Inflammatory macrophage treated with lipopolysaccharide for 4 hours (primary cell): ENCODE results near the gene TAF4B.
"Not testable (repeated sequence)": the region's sequence is repeated elsewhere in the genome, so short reads cannot be mapped to it uniquely, and the experiment has no call there.

ENCODE experiments used
- DNase-seq: peaks from one replicate; pipeline ENCODE4 v3.0.0-alpha.2; 2020

TAF4B gene, protein sequence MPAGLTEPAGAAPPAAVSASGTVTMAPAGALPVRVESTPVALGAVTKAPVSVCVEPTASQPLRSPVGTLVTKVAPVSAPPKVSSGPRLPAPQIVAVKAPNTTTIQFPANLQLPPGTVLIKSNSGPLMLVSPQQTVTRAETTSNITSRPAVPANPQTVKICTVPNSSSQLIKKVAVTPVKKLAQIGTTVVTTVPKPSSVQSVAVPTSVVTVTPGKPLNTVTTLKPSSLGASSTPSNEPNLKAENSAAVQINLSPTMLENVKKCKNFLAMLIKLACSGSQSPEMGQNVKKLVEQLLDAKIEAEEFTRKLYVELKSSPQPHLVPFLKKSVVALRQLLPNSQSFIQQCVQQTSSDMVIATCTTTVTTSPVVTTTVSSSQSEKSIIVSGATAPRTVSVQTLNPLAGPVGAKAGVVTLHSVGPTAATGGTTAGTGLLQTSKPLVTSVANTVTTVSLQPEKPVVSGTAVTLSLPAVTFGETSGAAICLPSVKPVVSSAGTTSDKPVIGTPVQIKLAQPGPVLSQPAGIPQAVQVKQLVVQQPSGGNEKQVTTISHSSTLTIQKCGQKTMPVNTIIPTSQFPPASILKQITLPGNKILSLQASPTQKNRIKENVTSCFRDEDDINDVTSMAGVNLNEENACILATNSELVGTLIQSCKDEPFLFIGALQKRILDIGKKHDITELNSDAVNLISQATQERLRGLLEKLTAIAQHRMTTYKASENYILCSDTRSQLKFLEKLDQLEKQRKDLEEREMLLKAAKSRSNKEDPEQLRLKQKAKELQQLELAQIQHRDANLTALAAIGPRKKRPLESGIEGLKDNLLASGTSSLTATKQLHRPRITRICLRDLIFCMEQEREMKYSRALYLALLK

DNA sequence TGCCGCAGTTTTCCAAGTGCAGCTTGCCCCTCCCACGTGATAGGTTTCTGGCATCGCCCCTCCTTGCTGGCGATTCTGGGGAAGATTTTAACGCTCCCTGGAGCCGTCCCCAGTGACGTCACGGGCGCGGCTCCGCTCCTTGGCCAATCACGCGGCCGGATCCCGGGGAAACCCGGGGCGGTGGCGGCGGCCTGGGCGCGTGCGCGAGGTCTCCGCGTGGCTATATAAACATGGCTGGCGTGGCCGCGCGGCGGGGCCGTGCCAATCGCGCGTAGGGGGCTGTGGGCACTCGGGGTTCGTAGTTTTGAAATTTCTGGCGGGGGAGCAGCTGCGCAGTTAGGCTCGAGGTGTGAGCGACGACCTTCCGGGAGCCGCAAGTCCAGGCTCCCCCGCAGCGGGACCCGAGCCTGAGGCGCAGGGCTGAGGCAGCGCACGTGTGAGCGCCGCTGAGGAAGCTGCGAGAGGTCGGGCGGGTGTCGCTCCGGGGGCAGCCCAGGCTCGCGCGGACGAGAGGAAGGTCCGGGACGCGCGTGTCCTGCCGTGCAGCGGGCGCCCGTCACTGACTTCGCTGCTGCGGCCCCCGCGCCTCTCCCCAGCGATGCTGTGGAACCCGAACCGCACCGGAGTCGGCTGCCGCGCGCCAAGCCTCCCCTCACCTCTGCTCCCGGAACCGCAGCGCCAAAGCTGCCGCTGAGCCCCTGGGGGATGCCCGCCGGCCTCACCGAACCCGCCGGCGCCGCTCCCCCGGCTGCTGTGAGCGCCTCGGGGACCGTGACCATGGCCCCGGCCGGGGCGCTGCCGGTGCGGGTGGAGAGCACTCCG lies at the start of gene TAF4B:
TAF4B (plus strand) TSS at position 217 of the 822 bp plus-strand sequence; CDS start at position 706, 489 bp downstream.
- DNase-seq: peak; percentile 92

DNA sequence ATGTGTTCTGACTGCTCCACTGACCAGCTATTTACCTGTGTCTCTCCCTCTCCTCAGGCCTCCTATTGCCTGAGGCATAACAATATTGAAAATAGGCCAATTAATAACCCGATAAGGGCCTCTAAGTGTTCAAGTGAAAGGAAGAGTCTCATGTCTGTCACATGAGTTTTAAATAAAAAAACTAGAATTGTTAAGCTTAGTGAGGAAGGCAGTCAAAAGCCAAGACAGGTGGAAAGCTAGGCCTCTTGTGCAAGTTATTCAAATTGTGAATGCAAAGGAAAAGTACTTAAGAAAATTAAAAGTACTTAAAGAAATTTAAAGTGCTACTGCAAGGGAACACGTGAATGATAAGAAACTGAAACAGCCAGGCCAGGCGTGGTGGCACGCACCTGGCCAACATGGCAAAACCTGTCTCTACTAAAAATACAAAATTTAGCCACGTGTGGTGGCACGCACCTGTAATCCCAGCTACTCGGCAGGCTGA lies 44.9 kb upstream of the TAF4B start:
- DNase-seq: no peak

DNA sequence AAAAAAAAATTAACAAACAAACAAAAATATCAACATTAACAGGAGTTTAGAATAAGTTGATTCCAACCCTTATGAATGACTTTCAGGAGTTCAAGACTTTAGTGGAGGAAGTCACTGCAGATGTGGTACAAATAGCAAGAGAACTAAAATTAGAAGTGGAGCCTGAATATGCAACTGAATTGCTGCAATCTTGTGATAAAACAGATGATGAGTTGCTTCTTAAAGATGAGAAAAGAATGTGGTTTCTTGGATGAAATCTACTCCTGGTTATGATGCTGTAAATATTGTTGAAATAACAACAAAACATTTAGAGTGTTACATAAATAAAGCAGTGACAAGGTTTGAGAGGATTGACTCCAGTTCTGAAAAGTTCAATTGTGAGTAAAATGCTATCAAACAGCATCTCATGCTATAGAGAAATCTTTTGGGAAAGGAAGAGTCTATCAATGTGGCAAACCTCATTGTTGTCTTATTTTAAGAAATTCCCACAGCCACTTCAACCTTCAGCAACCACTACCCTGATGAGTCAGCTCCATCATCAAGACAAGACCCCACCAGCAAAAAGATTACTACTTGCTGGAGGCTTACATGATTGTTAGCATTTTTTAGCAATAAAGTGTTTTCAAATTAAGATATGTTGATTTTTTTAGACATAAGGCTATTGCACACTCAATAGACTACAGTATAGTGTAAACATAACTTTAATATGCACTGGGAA lies 42.7 kb upstream of the TAF4B start:
- DNase-seq: no peak

DNA sequence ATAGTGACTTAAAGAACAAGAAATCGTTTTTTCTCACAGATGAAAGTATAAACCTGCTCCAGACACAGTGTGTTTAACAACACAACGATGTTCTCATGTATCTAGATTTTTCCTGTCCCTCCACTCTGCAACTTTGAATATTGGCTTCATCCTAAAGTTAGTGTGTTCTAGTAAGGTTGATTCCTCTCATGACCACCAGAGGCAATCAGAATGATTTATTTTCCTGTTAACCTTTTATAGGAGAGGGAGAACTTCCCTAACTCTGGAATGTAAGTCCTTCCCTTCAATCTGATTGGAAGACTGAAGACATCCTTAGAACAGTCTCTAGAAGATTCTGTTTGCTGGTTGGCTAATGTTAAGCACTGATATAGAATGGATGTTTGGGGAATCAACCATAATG lies 41.0 kb upstream of the TAF4B start:
- no peak for DNase-seq

DNA sequence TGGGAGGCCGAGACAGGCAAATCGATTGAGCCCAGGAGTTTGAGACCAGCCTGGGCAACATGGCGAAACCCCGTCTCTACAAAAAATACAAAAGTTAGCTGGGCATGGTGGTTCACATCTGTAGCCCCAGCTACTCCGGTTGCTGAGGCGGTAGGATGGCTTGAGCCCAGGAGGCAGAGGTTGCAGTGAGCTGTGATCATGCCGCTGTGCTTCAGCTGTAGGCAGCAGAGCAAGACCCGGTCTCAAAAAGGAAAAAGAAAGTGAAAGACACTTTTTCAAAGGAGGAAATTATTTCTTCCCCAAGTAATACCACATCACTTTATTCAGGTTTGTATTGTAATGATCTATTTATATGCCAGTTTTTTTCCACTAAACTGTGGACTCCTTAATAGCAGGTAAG lies 35.7 kb upstream of the TAF4B start:
- peak; percentile 25 for DNase-seq

DNA sequence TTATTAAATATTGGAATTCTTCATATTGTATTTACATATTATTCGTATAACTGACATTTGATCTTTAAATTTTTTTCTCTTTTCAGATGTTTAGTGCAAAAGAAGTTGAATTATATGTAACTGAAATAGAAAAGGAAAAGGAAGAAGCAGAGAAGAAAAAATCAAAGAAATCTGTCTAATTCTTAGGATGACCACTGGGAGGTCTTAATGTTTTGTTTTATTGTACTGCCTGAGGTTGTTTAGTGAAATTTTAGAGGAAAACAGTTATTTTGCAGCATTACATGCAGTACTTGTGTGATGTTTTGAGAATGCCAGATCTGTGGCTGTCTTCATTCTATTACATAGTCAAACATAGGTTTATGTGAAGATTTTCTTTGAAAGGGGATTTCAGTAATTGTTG lies 34.0 kb upstream of the TAF4B start:
- DNase-seq: no peak

DNA sequence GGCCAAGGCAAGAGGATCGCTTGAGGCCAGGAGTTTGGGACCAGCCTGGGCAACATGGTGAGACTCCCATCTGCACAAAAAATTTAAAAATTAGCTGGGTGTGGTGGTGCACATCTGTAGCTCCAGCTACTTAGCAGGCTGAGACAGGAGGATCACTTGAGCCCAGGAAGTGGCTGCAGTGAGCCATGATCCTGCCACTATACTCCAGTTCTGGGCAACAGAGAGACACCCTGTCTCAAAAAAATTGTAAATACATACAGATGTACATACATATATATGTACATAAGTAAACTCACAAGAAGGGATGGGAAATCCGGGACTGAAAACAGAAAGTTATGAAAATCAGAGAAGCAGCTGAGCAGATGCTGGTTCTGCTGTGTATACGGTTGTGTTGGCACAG lies 29.6 kb upstream of the TAF4B start:
- DNase-seq: no peak

DNA sequence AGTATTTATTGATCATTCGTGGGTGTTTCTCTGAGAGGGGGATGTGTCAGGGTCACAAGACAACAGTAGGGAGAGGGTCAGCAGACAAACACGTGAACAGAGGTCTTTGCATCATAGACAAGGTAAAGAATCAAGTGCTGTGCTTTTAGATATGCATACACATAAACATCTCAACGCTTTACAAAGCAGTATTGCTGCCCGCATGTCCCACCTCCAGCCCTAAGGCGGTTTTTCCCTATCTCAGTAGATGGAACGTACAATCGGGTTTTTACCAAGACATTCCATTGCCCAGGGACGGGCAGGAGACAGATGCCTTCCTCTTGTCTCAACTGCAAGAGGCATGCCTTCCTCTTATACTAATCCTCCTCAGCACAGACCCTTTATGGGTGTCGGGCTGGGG lies 24.2 kb upstream of the TAF4B start:
- DNase-seq: not testable (repeated sequence)

DNA sequence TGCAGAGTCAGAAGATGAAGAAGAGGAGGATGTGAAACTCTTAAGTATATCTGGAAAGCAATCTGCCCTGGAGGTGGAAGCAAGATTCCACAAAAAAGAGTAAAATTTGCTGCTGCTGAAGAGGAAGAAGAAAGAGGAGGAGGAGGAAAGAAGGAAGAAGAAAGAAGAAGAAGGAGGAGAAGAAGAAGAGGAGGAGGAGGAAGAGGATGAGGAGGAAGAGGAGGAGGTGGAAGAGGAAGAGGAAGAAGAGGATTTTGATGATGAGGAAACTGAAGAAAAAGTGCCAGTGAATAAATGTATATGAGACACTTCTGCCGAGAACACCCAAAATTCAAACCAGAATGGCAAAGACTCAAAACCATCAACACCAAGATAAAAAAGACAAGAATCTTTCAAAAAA lies 20.9 kb upstream of the TAF4B start:
- DNase-seq: no peak

DNA sequence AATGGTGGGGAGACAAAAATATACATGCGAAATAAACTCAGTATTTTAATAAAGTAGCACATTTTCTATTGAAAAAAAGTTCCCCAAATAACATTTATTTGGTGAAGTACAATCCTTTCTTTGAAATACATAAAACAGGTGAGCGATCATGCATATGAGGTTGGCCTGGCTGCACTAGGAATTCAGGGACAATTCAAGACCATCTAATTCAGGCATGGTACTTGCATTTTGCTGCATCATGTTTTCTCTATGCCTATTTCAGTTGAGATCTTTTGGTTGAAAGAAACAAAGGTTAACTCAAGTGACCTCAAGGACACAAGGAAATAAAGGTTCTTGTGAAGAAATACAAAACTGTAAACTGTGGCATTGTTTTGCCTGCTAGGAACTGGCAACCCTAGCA lies 19.8 kb upstream of the TAF4B start:
- DNase-seq: no peak

DNA sequence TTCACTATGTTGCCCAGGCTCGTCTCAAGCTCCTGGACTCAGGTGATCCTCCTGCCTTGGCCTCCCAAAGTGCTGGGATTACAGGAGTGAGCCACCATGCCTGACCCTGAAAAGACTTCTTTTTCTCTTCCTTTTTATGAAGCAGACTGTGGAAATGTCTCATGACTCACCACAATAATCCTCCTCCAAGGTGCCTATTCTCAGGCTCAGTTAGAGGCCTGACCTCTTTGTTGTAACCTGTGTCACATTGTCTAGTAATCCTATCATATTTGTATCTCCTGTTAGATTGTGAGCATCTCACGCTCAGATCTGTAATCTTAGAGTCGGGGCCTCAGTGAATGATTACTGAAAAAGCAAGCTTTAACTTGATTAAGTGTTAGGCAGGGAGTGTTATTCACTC lies 18.3 kb upstream of the TAF4B start:
- DNase-seq: no peak

DNA sequence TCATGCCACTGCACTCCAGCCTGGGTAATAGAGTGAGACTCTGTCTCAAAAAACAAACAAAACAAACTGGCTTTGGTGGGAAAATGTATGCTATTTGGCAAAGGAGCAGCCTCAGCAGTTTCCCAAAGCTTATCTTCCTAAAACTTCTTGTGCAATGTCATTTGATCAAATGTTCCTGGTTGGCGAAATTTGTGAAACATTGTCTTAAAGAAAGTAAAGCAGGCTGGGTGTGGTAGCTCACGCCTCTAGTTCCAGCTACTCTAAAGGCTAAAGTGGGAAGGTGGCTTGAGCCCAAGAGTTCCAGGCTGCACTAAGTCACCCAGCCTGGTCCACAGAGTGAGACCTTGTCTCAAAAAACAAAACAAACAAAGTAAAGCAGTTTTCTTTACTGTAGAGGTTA lies 17.3 kb upstream of the TAF4B start:
- DNase-seq: no peak

DNA sequence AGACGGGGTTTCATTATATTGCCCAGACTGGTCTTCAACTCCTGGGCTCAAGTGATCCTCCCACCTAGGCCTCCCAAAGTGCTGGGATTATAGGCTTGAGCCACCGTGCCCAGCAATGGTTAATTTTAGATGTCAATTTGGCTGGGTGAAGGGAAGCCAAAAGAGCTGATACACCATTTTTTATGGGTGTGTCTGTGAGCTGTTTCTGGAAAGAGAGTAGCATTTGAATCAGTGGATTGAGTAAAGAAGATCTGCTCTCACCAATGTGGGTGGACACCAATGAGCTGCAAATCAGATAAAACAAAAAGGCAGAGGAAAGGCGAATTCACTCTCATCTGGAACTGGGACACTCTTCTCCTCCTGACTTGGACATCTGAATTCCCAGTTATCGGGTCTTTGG lies 16.1 kb upstream of the TAF4B start:
- no peak for DNase-seq

DNA sequence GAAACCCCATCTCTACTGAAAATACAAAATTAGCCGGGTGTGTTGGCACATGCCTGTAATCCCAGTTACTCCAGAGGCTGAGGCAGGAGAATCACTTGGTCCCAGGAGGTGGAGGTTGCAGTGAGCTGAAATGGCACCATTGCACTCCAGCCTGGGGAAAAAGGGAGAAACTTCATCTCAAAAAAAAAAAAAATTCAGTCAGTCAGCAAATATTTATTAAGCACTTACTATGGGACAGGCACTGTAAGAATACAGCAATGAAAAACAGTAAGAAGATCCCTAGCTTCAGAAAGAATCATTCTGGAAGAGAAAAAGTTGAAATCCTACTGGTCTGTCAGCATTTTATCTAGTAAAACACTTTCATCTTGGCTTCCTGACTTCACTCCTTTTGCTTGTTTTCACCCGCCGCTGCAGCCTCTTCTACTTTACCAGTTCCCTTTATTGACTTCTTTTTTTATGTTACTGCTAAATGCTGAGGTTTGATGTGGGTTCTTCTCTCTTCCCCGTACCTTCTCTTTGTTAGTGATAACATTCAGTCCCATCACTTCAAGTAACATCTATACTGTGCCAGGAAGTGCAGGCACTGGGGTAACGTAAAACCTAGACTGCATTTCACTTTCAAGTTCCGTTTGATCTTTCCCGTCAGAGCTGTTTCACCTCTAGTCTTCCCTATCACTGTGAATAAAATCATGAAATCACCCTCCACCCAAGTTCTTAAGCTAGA lies 10.8 kb upstream of the TAF4B start:
- no peak for DNase-seq

DNA sequence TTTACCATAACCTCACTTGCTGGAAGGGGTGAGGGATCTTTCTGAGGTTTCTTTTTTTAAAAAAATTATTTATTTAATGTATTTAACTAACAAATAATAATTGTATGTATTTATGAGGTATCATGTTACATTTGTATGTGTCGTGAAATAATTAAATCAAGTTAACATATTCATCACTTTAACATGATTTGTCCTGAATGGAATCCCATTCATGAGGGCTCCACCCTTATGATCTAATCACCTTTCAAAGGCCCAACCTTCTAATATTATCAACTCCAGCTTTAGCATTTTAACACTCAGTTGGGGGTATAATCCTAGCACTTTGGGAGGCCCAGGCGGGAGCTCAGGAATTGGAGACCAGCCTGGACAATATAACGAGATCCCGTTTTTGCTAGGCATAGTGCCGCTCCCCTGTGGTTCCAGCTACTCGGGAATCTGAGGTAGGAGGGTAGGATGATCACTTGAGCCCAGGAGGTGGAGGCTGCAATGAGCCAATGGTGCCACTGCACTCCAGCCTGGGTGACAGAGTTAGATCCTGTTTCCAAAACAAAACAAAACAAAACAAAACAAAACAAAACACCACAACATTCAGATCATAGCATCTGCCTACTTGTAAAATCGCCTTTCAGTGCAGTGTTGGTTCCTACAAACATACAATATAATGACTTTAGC lies 1.1 kb upstream of the TAF4B start:
- peak; percentile 7 for DNase-seq

DNA sequence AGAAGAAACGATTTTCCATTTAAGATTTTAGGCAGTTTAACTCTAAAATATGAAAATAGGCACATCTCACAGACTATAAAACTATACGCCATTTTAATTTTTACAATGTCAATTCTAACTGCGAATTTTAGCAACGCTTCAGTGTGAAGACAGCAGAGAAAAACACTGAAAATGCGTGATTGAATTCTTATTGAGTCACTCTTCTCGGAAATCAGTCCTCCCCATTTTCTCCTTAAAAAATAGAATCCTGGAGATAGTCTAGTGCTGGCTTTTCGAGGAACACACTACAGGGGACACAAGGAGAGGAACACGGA lies 373 bp upstream of the TAF4B start:
- no peak for DNase-seq

DNA sequence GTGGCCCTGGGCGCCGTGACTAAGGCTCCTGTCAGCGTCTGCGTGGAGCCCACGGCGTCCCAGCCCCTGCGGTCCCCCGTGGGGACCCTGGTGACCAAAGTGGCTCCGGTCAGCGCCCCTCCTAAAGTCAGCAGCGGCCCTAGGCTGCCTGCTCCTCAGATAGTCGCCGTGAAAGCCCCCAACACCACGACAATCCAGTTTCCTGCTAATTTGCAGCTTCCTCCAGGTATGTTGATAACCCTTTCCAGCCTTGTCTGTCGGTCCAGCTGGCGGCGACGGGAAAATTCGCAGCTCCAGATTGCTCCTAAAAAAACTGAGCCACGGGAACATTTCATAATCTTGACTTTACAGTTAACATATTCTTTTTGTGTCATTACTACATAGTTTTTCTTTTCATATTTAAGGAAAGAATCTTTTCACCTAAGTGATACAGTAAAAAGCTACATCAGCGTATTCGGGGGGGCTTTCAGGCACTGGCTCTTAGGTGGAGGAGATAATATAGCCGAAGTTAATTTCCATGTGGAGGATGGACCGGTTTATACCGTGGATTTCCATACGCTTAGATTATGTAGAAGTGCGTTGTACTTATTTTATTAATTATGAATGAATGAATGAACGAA lies 916 bp downstream of the TAF4B start:
- no peak for DNase-seq

DNA sequence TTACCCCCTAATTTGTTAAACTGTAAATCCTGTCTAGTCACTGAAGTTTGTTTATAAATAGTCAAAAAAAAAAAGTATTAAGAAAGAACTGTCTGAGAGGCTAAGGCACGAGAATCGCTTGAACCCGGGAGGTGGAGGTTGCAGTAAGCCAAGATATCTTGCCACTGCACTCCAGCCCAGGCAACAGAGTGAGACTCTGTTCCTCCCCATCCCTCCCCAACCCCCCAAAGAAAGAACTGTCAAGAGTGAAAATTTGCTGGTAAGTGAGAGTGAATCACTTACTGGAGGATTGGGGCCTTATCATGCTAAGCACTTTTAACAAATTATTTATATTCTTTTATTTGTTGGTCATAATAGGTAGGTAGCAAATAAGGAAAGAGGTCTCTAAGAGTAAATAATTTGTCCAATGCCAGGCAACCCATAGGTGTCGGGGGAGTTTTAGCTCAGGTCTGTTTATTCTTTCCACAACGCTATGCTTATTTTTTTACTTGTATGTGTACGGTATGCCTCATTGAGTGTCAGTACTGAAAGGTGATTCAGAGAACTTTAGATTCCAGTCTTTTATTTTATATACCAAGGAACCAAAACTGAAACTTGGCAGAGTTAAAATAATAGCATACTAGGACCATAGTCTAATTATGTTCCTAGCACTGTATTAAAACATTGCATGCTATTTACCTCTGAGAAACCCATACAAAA lies 2.5 kb downstream of the TAF4B start:
- DNase-seq: no peak

DNA sequence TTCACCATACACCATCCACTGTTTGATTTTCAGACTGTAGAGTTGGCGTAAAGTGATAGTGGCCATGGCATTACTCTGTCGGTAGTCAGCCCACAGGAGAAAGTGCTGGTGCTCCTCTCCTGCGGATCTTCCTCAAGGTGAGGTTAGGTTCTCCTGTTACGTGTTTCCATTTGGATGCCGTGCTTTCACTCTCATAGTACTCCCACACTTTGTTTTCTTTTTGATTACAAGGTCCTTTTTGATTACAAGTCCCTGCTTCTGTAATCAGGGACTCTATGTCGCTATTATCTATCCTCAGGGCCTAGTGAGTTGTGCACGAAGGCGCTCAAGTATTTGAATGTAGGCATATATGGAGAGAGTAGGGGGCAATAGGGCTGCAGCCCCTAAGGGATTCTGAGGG lies 4.3 kb downstream of the TAF4B start:
- no peak for DNase-seq

DNA sequence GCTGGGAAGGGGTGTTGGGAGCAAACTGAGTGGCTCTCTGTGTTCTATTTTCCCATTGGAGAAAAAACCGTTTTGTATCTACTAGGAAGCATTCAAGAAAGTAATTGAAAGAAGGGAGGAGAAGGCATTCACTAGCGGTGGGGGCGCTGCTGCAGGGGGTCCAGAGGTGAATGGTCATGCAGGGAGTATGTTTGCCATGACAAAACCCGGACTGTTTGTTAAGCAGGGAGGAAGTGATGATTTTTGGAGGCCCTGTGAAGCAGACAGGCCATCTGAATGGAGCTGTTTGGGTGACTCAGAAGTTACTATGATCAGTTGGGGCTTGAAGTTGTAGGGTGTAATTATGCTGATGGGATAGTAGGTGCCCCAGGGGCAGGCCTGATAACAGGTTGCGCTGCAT lies 7.0 kb downstream of the TAF4B start:
- no peak for DNase-seq
